T-cell (primary cell): Measurements from ENCODE around the gene DNAI1. TPM values are rescaled to one million over a fixed set of nuclear protein-coding genes. Genes with fewer than 3 reads are reported as not detected.
A peak's percentile ranks its signal among the peaks of the same experiment; 100 is the strongest.

ENCODE experiments used
- ATAC-seq, 4 experiments: fragments of 200-7000 bp in 3 of 4; fragments of 150-1000 bp in 1 of 4; cut with Tn5 transposase; replicated peaks in 1 of 4; 1 replicate in 3 of 4; 2 replicates in 1 of 4; pipeline ENCODE4 v1.10.0; 2021; ENCODE audit warnings: moderate library complexity in 3 of 4, mild to moderate bottlenecking in 2 of 4, moderate number of reproducible peaks in 1 of 4
- CTCF ChIA-PET, 2 donors: fragments of 300-600 bp; sonication (Branson Sonifier 250); formaldehyde crosslinking; loops; one replicate each; lab custom pipeline; 2022; ENCODE audit warnings: antibody characterized with exemption in 2 of 2; lab: Charles Lee
- POLR2A ChIA-PET, 2 donors: fragments of 300-600 bp; sonication (Branson Sonifier 250); formaldehyde crosslinking; loops; one replicate each; lab custom pipeline; 2022; ENCODE audit warnings: antibody characterized with exemption in 2 of 2; lab: Charles Lee
- DNase-seq, 35 experiments: peaks; one replicate each; pipeline versions ENCODE4 v3.0.0 to v3.0.0-alpha.2; 2013 to 2023
- H3K27ac ChIP-seq: one replicate; pipeline ENCODE4 v1.5.1; 2013; ENCODE audit warnings: low read length
- H3K27me3 ChIP-seq, 2 experiments: replicated peaks in 1 of 2; 1 replicate in 1 of 2; 2 replicates in 1 of 2; pipeline versions ENCODE4 v1.6.1 to v1.7.0; 2013; ENCODE audit warnings: low read length in 1 of 2, mixed read lengths in 1 of 2; ENCODE audit not compliant: control insufficient read depth in 2 of 2, insufficient read depth in 2 of 2; ENCODE audit errors: extremely low read depth in 1 of 2
- H3K36me3 ChIP-seq, 2 donors: 1 replicate in 1 of 2; 2 replicates in 1 of 2; pipeline versions ENCODE4 v1.6.1 to v1.7.0; 2013; ENCODE audit warnings: low read length in 1 of 2; ENCODE audit not compliant: control insufficient read depth in 2 of 2, insufficient read depth in 1 of 2; ENCODE audit errors: extremely low read depth in 1 of 2
- H3K4me1 ChIP-seq, 2 experiments: 1 replicate in 1 of 2; 2 replicates in 1 of 2; pipeline versions ENCODE4 v1.6.1 to v1.7.0; 2013; ENCODE audit warnings: low read length in 2 of 2, mixed read lengths in 1 of 2; ENCODE audit not compliant: insufficient read depth in 2 of 2, control insufficient read depth in 1 of 2; ENCODE audit errors: extremely low read depth in 1 of 2
- H3K4me3 ChIP-seq, 2 donors: 1 replicate in 1 of 2; 2 replicates in 1 of 2; pipeline versions ENCODE4 v1.5.1 to v1.7.0; 2013; ENCODE audit warnings: mild to moderate bottlenecking in 2 of 2, low read length in 1 of 2, moderate library complexity in 1 of 2; ENCODE audit not compliant: control insufficient read depth in 1 of 2; ENCODE audit errors: extremely low read depth in 1 of 2
- H3K9me3 ChIP-seq: 2 replicates; pipeline ENCODE4 v1.7.0; 2013
- H3K27ac Mint-ChIP-seq, 2 donors: one replicate each; pipeline ENCODE4 v1.8.0; 2020 to 2021; ENCODE audit warnings: mild to moderate bottlenecking in 2 of 2, mixed read lengths in 2 of 2
- H3K27me3 Mint-ChIP-seq, 2 donors: one replicate each; pipeline ENCODE4 v1.8.0; 2021 to 2022; ENCODE audit warnings: mixed read lengths in 2 of 2
- H3K36me3 Mint-ChIP-seq: one replicate; pipeline ENCODE4 v1.8.0; 2021; ENCODE audit warnings: mixed read lengths
- H3K4me1 Mint-ChIP-seq, 3 donors: one replicate each; pipeline ENCODE4 v1.8.0; 2020 to 2022; ENCODE audit warnings: mixed read lengths in 3 of 3, mild to moderate bottlenecking in 1 of 3
- H3K4me3 Mint-ChIP-seq, 3 donors: one replicate each; pipeline ENCODE4 v1.8.0; 2020 to 2022; ENCODE audit warnings: mild to moderate bottlenecking in 3 of 3, mixed read lengths in 3 of 3, moderate library complexity in 3 of 3
- H3K9me3 Mint-ChIP-seq, 3 donors: one replicate each; pipeline ENCODE4 v1.8.0; 2020 to 2022; ENCODE audit warnings: mixed read lengths in 3 of 3
- WGBS: methylation state at CpG from one replicate; pipeline ENCODE4 v1.1.5; 2013; ENCODE audit warnings: missing lambda C conversion rate; ENCODE audit not compliant: insufficient coverage; 5-methylcytosine and 5-hydroxymethylcytosine counted together
- total RNA-seq, 35 experiments: library from RNA in 6 of 35; stranded (reverse) in 6 of 35; fragments of 120-200 nt in 1 of 35; gene quantifications; one replicate each; pipeline versions ENCODE4 v1.2.1 to v1.2.4 and lab custom pipeline; 2013 to 2026

The DNAI1 gene
- total RNA-seq, 5 donors from 2014 or later (not counting 1 experiment from before 2014, with no cell fraction given) = not detected

DNA sequence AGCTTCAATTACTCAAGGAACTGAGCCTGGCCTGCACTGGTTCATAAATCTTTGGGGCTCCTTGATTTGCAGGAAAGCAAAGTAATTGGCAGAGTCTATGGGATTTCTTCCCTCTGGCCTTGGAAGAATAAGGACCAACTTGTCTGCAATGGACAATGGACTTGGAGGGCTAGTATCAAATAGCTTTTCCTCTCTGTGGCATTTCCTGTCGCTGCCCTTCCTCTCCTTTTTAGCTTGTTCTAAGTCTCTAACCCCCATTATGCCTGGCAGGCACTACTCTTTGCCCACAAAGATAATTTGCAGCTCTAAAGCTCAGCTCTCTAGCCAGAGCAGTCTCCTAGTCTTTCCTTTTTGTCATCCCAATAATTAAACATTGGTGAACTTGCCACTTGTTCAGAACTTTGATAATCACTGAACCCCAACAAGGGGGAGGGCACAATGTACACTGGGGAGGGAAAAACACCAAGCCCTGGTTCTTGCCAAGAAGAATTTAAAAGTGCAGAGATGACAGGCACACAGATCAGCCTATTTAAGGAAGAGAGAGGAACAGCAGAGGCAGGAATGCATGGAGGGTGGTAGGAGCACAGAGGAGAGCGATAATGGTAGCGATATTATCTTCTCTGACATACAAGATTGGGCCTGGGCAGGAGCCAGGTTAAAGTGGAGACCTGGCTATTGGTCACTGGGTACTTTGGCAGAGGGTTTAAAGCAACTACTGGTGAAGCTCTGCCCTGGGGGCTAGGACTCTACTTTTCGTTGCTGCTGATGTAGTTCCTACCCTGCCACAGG lies 38.7 kb upstream of the DNAI1 start:
- H3K9me3 Mint-ChIP-seq = no peaks in the 10 kb centered on the region
- H3K36me3 ChIP-seq = no peaks in the 10 kb centered on the region
- no peaks in the 10 kb centered on the region for H3K27me3 Mint-ChIP-seq
- 100% methylated on average over 3 of the region's 4 CpGs for WGBS
- no peak overlapping the region for H3K27ac Mint-ChIP-seq
- H3K27ac ChIP-seq = no peak overlapping the region
- ATAC-seq = no peak
- DNase-seq = no peak
- no peaks in the 10 kb centered on the region for H3K4me1 ChIP-seq
- H3K27me3 ChIP-seq = no peaks in the 10 kb centered on the region
- H3K4me3 ChIP-seq = no peak overlapping the region
- H3K9me3 ChIP-seq = no peaks in the 10 kb centered on the region
- no peaks in the 10 kb centered on the region for H3K4me1 Mint-ChIP-seq
- H3K4me3 Mint-ChIP-seq = no peak overlapping the region
- ChIA-PET POLR2A (no interaction called here), CTCF (interaction anchor here in 1 of 2 donors (0.6 kb wide), 1 partner anchor 102 kb away, joined by 3 read pairs; no protein-coding TSS in a partner anchor)
- H3K36me3 Mint-ChIP-seq = peaks cover 12% of the 10 kb centered on the region

DNA sequence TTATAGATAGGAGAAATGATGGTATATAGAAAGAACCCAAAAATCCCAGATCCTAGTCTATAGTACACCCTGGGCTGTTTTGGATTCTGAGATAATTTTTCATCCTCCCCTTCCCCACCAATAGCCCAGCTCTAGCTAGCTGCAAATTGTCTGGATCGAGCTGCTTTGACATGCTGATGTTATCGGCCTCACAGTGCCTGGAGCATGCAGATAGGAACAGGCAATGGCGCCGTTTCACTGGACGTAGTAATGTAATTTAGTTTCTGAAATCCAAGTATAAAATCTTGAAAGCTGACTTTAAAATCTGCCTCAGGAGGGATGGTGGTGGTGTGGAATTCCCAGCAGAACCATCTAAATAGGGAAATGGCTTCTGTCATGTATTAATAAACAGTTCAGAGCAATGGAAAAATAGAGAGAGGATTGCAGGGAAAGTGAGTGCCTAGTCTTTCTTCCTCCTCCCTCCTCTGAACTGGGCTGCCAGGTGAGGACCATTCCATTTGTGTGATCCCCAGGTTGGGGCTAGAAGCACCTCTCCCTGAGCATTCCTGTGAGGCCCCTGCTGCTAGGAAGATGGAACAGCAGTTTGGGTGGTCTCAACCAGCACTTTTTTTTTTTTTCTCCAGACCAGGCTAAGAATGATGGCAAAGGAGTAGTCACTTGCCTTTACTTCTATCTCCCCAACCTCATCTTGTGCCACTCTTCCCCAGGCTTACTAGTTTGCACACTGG lies 32.1 kb upstream of the DNAI1 start:
- H3K9me3 ChIP-seq = no peaks in the 10 kb centered on the region
- no peak overlapping the region for H3K27ac ChIP-seq
- peaks cover 0 to 4% of the 10 kb centered on the region in 2 donors for H3K36me3 ChIP-seq
- peaks cover 22% of the 10 kb centered on the region for H3K36me3 Mint-ChIP-seq
- H3K9me3 Mint-ChIP-seq = no peaks in the 10 kb centered on the region
- H3K27me3 Mint-ChIP-seq = no peaks in the 10 kb centered on the region
- POLR2A ChIA-PET = no interaction called here
- DNase-seq (no peak), ATAC-seq (no peak)
- WGBS = 94% methylated on average over 4 of the region's 5 CpGs
- no peaks in the 10 kb centered on the region for H3K4me1 Mint-ChIP-seq
- H3K4me3 ChIP-seq = no peak overlapping the region
- H3K27ac Mint-ChIP-seq = no peak overlapping the region
- H3K4me3 Mint-ChIP-seq = no peak overlapping the region
- H3K4me1 ChIP-seq = no peaks in the 10 kb centered on the region
- H3K27me3 ChIP-seq = no peaks in the 10 kb centered on the region
- CTCF ChIA-PET = interaction anchor here in 1 of 2 donors (1.6 kb wide), 1 partner anchor 23 kb away, joined by 4 read pairs; no protein-coding TSS in a partner anchor

DNA sequence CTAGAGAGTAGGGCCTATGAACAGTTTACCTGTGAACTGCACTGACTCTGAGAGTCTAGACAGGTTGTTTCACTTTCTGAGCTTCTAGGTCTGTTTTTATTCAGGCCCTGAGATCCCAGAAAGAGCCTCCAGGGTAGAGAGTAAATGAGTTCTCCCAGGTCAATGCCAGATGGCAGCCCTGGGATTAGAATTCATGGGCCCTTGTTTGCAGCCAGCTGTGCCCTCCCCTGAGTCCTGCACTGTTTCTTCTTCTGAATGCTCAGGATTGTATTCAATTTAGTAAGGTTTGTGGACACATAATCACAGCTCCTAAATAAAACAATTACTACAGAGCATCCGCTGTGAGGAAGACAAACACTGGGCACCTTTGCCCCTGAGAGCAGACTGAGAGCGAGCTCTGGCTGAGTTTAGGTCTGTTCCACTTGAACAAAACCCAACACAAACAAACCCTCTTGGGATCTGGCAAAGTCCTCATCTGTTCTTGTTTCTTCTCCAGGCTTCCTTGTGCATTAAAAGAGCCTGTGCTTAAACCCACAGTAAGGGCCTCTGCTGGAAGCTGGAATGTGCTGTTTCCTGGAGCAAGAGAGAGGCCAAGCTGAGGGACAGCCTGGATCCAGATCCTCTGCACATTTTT lies 30.2 kb upstream of the DNAI1 start:
- H3K36me3 Mint-ChIP-seq = peaks cover 21% of the 10 kb centered on the region
- peaks cover 0 to 4% of the 10 kb centered on the region in 2 donors for H3K36me3 ChIP-seq
- no peaks in the 10 kb centered on the region for H3K27me3 Mint-ChIP-seq
- H3K4me1 Mint-ChIP-seq = no peaks in the 10 kb centered on the region
- ATAC-seq = no peak
- ChIA-PET CTCF (interaction anchor here in 1 of 2 donors (1.6 kb wide), 1 partner anchor 25 kb away, joined by 4 read pairs; no protein-coding TSS in a partner anchor), POLR2A (interaction anchor here in 1 of 2 donors (0.6 kb wide), 1 partner anchor 1957 kb away, joined by 3 read pairs; no protein-coding TSS in a partner anchor)
- no peak overlapping the region for H3K4me3 Mint-ChIP-seq
- H3K27ac Mint-ChIP-seq = no peak overlapping the region
- H3K9me3 Mint-ChIP-seq = no peaks in the 10 kb centered on the region
- no peak for DNase-seq
- no peaks in the 10 kb centered on the region for H3K27me3 ChIP-seq
- H3K27ac ChIP-seq = no peak overlapping the region
- H3K9me3 ChIP-seq = no peaks in the 10 kb centered on the region
- H3K4me3 ChIP-seq = no peak overlapping the region
- no peaks in the 10 kb centered on the region for H3K4me1 ChIP-seq
- no CpG with 5 or more reads among the region's 2 CpGs for WGBS

DNA sequence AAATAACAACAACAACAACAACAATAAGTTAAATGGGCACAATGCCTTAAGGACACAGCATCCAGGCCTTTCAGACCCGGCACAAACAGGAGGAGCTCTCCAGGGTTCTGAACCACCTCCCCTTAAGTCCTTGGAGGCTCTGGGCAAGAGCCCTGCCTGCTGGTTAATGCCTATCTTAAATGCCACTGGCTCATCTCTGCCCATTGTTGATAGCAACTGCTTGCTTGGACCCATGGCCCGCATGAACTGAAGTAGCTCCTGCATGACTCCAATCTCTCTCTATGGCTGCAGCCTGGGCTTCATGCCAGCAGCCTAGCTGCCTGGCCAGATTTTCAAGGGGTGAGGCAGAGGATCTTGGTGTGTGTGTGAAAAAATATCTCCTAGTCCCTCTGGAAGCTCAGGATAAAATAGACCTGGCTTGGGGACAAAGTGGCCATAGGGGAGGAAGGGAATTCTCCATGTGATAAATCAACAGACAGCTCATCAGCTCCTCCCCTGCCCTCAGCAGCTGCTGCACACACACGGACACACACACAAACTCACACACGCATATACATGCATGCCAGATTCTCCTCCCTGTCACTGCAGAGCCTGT lies 27.7 kb upstream of the DNAI1 start:
- Histone ChIP-seq H3K27ac (no peak overlapping the region), H3K36me3 (peaks cover 0 to 4% of the 10 kb centered on the region in 2 donors), H3K4me1 (no peaks in the 10 kb centered on the region), H3K9me3 (no peaks in the 10 kb centered on the region), H3K4me3 (no peak overlapping the region), H3K27me3 (no peaks in the 10 kb centered on the region)
- no peaks in the 10 kb centered on the region for H3K27me3 Mint-ChIP-seq
- no peak for ATAC-seq
- H3K27ac Mint-ChIP-seq = no peak overlapping the region
- POLR2A ChIA-PET = interaction anchor here in 1 of 2 donors (0.6 kb wide), 1 partner anchor 582 kb away, joined by 12 read pairs; no protein-coding TSS in a partner anchor
- 67% methylated on average over 3 of the region's 4 CpGs for WGBS
- no peak overlapping the region for H3K4me3 Mint-ChIP-seq
- no peaks in the 10 kb centered on the region for H3K9me3 Mint-ChIP-seq
- no peaks in the 10 kb centered on the region for H3K4me1 Mint-ChIP-seq
- CTCF ChIA-PET = interaction anchor here (0.6 to 1.7 kb wide), 7 partner anchors 9 to 684 kb away, joined by 3 to 5 read pairs (median 3); no protein-coding TSS in a partner anchor
- peaks cover 15% of the 10 kb centered on the region for H3K36me3 Mint-ChIP-seq
- peak in 5 of 35 experiments; percentile 2 to 24 (median 7) for DNase-seq

DNA sequence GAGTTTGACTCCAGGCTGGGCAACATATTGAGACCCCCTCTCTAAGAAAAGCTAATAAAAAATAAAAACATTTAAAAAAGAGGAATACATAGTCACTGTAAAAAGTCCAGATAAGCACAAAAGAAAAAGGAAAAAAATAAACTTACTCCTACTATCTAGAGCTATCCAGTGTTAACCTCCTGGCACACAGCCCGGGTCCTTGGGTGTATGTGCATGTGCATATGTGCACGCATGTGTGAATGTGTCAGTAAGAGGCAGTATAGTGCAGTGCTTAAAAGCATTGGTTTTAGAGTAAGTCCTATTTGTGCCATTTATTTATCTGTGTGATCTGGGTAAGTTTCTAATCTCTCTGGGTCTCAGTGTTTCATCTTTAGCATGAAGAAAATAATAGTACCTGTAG lies 26.9 kb upstream of the DNAI1 start:
- POLR2A ChIA-PET = no interaction called here
- H3K27me3 ChIP-seq = no peaks in the 10 kb centered on the region
- H3K4me1 Mint-ChIP-seq = no peaks in the 10 kb centered on the region
- H3K4me1 ChIP-seq = no peaks in the 10 kb centered on the region
- CTCF ChIA-PET = interaction anchor here (0.6 to 1.7 kb wide), 5 partner anchors 8 to 172 kb away, joined by 3 to 5 read pairs (median 3); no protein-coding TSS in a partner anchor
- WGBS = 100% methylated on average over 1 of the region's 2 CpGs
- peaks cover 0 to 4% of the 10 kb centered on the region in 2 donors for H3K36me3 ChIP-seq
- no peak for DNase-seq
- H3K9me3 Mint-ChIP-seq = no peaks in the 10 kb centered on the region
- H3K27ac ChIP-seq = no peak overlapping the region
- H3K27ac Mint-ChIP-seq = no peak overlapping the region
- H3K36me3 Mint-ChIP-seq = peaks cover 10% of the 10 kb centered on the region
- ATAC-seq = no peak
- H3K9me3 ChIP-seq = no peaks in the 10 kb centered on the region
- no peaks in the 10 kb centered on the region for H3K27me3 Mint-ChIP-seq
- H3K4me3 ChIP-seq = no peak overlapping the region
- H3K4me3 Mint-ChIP-seq = no peak overlapping the region
